GM23338 (cell line): ENCODE data around the gene MBD2. TPM values are rescaled to one million over a fixed set of nuclear protein-coding genes. Genes with fewer than 3 reads are reported as not detected.

Experiments
- ATAC-seq: fragments of 200-7000 bp; cut with Tn5 transposase; 3 replicates; pipeline ENCODE4 v1.9.1; 2020
- DNase-seq: peaks from one replicate; pipeline ENCODE4 v3.0.0-alpha.2; 2015; ENCODE audit warnings: low spot score
- H2AFZ ChIP-seq: fragments of 200-600 bp; sonication (generic); 2 replicates; pipeline ENCODE4 v1.8.0; 2016; ENCODE audit warnings: antibody characterized with exemption, mild to moderate bottlenecking, moderate library complexity
- H3F3A ChIP-seq: fragments of 200-600 bp; sonication (generic); replicated peaks from 2 replicates; pipeline ENCODE4 v1.8.0; 2017; ENCODE audit warnings: antibody characterized with exemption, mixed run types, low read depth
- H3K27ac ChIP-seq: fragments of 200-600 bp; sonication (generic); 2 replicates; pipeline ENCODE4 v1.6.1; 2016; ENCODE audit warnings: low read depth
- H3K27me3 ChIP-seq: fragments of 200-600 bp; sonication (generic); 2 replicates; pipeline ENCODE4 v1.8.0; 2016; ENCODE audit warnings: mild to moderate bottlenecking, mixed run types, moderate library complexity; ENCODE audit not compliant: insufficient read depth
- H3K36me3 ChIP-seq: fragments of 200-600 bp; sonication (generic); 2 replicates; pipeline ENCODE4 v1.8.0; 2016; ENCODE audit warnings: mild to moderate bottlenecking; ENCODE audit not compliant: insufficient read depth
- H3K4me1 ChIP-seq: fragments of 200-600 bp; sonication (generic); 2 replicates; pipeline ENCODE4 v1.8.0; 2016; ENCODE audit warnings: mild to moderate bottlenecking, moderate library complexity; ENCODE audit not compliant: insufficient read depth
- H3K4me2 ChIP-seq: fragments of 200-600 bp; sonication (generic); 2 replicates; pipeline ENCODE4 v1.7.1; 2017; ENCODE audit warnings: mixed run types
- H3K4me3 ChIP-seq: fragments of 200-600 bp; sonication (generic); 2 replicates; pipeline ENCODE4 v1.6.1; 2016; ENCODE audit warnings: mixed run types
- H3K79me2 ChIP-seq: fragments of 200-600 bp; sonication (generic); replicated peaks from 2 replicates; pipeline ENCODE4 v1.8.0; 2017; ENCODE audit warnings: mild to moderate bottlenecking; ENCODE audit not compliant: insufficient read depth
- H3K9me2 ChIP-seq: fragments of 200-600 bp; sonication (generic); 2 replicates; pipeline ENCODE4 v1.8.0; 2017; ENCODE audit not compliant: insufficient read depth
- H4K20me1 ChIP-seq: fragments of 200-600 bp; sonication (generic); replicated peaks from 2 replicates; pipeline ENCODE4 v1.8.0; 2017; ENCODE audit warnings: mild to moderate bottlenecking; ENCODE audit not compliant: insufficient read depth
- H3K27ac Mint-ChIP-seq: 2 replicates; pipeline ENCODE4 v1.8.0; 2020; ENCODE audit warnings: inconsistent platforms, mild to moderate bottlenecking, moderate library complexity, mixed read lengths
- H3K27me3 Mint-ChIP-seq: 3 replicates; pipeline ENCODE4 v1.8.0; 2022; ENCODE audit warnings: low read depth, mild to moderate bottlenecking, moderate library complexity, mixed read lengths, inconsistent platforms; ENCODE audit not compliant: insufficient read depth, poor library complexity
- H3K36me3 Mint-ChIP-seq: 3 replicates; pipeline ENCODE4 v1.8.0; 2021; ENCODE audit warnings: low read depth, mild to moderate bottlenecking, inconsistent platforms, moderate library complexity, mixed read lengths
- H3K4me1 Mint-ChIP-seq: 3 replicates; pipeline ENCODE4 v1.8.0; 2020; ENCODE audit warnings: mild to moderate bottlenecking, inconsistent platforms, mixed read lengths
- H3K4me3 Mint-ChIP-seq: 3 replicates; pipeline ENCODE4 v1.8.0; 2021; ENCODE audit warnings: moderate library complexity, mild to moderate bottlenecking, inconsistent platforms, mixed read lengths
- H3K9me3 Mint-ChIP-seq: 3 replicates; pipeline ENCODE4 v1.8.0; 2020; ENCODE audit warnings: moderate library complexity, mild to moderate bottlenecking, inconsistent platforms, mixed read lengths
- polyA plus RNA-seq: library from polyadenylated mRNA; unstranded; fragments of >200 nt; fragmentation: Nextera tagmentation; extraction: Ambion mirVana; gene quantifications from 2 replicates; pipeline ENCODE4 v1.2.1, GENCODE V29; 2016
- total RNA-seq: library from RNA; depleted of rRNA; stranded (reverse); fragments of >200 nt; shearing (Covaris generic); gene quantifications from 2 replicates; pipeline ENCODE4 v1.2.3, GENCODE V29; 2014
- TF ChIP-seq, protein P1 (sequence below): fragments of 250-450 bp; sonication (Bioruptor Pico); IDR thresholded peaks from 2 replicates; pipeline ENCODE4 v1.5.0; 2020; ENCODE audit warnings: mild to moderate bottlenecking, moderate library complexity
- TF ChIP-seq, protein P2 (sequence below), 2 experiments: fragments of 200-600 bp in 1 of 2; sonication (generic) in 1 of 2; conservative IDR thresholded peaks; 2 replicates each; pipeline versions ENCODE4 v1.5.1 to v1.6.1; 2016 to 2017; ENCODE audit warnings: antibody characterized with exemption in 2 of 2, low read depth in 2 of 2, mild to moderate bottlenecking in 2 of 2, moderate library complexity in 1 of 2
- TF ChIP-seq, protein P3 (sequence below): IDR thresholded peaks from one replicate; pipeline ENCODE4 v1.6.1; 2018; ENCODE audit warnings: antibody characterized with exemption; ENCODE audit not compliant: unreplicated experiment

The MBD2 gene
- total and polyA plus RNA-seq, 2 experiments from 2014 or later: 11.2 to 39.2 TPM

DNA sequence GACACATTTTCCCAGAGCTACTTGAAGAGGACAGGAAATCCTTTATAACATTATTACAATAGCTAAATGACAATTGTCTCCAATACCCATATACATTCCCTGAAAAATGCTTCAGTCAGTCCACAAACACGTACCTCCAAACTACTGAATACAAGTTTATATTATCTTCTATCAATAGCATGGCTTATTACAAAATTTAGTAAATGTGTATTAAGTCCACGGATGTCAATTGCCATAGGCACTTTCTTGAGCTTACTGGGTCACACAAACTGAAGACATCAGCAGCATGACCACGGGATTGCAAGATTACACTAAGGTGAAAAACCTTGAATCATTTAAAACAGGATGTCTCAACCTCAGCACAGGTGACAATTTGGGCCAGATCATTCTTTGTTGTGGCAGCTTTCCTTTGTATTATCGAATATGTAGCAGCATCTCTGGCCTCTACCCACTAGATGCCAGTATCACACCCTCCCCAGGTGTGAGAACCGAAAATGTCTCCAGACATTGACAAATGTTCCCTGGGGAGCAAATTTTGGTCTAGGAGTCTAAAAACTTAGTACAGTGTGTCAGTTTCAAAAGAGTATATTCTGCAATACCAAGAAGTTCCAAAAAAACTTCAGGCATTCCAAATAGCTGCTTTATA, 1.4 kb downstream of the MBD2 start:
- Histone ChIP-seq H3F3A (no peaks in the 10 kb centered on the region), H3K4me2 (peak overlapping the region; percentile 90), H3K36me3 (peaks cover 4% of the 10 kb centered on the region; the same call in 1 of the 2 replicates), H3K79me2 (peaks cover 58% of the 10 kb centered on the region), H3K4me1 (peaks cover 35% of the 10 kb centered on the region), H3K4me3 (peak overlapping the region; percentile 71), H3K27me3 (no peaks in the 10 kb centered on the region), H4K20me1 (peaks cover 41% of the 10 kb centered on the region), H3K9me2 (no peaks in the 10 kb centered on the region), H3K27ac (no peak overlapping the region; the same call in 1 of the 2 replicates), H2AFZ (no peak overlapping the region)
- Mint-ChIP-seq H3K27ac (no peak overlapping the region), H3K9me3 (no peaks in the 10 kb centered on the region), H3K36me3 (peaks cover 4% of the 10 kb centered on the region; the same call in 1 of the 3 replicates), H3K4me3 (peak overlapping the region; percentile 94), H3K4me1 (peaks cover 27% of the 10 kb centered on the region), H3K27me3 (no peaks in the 10 kb centered on the region)
- TF ChIP-seq, protein P1, sequence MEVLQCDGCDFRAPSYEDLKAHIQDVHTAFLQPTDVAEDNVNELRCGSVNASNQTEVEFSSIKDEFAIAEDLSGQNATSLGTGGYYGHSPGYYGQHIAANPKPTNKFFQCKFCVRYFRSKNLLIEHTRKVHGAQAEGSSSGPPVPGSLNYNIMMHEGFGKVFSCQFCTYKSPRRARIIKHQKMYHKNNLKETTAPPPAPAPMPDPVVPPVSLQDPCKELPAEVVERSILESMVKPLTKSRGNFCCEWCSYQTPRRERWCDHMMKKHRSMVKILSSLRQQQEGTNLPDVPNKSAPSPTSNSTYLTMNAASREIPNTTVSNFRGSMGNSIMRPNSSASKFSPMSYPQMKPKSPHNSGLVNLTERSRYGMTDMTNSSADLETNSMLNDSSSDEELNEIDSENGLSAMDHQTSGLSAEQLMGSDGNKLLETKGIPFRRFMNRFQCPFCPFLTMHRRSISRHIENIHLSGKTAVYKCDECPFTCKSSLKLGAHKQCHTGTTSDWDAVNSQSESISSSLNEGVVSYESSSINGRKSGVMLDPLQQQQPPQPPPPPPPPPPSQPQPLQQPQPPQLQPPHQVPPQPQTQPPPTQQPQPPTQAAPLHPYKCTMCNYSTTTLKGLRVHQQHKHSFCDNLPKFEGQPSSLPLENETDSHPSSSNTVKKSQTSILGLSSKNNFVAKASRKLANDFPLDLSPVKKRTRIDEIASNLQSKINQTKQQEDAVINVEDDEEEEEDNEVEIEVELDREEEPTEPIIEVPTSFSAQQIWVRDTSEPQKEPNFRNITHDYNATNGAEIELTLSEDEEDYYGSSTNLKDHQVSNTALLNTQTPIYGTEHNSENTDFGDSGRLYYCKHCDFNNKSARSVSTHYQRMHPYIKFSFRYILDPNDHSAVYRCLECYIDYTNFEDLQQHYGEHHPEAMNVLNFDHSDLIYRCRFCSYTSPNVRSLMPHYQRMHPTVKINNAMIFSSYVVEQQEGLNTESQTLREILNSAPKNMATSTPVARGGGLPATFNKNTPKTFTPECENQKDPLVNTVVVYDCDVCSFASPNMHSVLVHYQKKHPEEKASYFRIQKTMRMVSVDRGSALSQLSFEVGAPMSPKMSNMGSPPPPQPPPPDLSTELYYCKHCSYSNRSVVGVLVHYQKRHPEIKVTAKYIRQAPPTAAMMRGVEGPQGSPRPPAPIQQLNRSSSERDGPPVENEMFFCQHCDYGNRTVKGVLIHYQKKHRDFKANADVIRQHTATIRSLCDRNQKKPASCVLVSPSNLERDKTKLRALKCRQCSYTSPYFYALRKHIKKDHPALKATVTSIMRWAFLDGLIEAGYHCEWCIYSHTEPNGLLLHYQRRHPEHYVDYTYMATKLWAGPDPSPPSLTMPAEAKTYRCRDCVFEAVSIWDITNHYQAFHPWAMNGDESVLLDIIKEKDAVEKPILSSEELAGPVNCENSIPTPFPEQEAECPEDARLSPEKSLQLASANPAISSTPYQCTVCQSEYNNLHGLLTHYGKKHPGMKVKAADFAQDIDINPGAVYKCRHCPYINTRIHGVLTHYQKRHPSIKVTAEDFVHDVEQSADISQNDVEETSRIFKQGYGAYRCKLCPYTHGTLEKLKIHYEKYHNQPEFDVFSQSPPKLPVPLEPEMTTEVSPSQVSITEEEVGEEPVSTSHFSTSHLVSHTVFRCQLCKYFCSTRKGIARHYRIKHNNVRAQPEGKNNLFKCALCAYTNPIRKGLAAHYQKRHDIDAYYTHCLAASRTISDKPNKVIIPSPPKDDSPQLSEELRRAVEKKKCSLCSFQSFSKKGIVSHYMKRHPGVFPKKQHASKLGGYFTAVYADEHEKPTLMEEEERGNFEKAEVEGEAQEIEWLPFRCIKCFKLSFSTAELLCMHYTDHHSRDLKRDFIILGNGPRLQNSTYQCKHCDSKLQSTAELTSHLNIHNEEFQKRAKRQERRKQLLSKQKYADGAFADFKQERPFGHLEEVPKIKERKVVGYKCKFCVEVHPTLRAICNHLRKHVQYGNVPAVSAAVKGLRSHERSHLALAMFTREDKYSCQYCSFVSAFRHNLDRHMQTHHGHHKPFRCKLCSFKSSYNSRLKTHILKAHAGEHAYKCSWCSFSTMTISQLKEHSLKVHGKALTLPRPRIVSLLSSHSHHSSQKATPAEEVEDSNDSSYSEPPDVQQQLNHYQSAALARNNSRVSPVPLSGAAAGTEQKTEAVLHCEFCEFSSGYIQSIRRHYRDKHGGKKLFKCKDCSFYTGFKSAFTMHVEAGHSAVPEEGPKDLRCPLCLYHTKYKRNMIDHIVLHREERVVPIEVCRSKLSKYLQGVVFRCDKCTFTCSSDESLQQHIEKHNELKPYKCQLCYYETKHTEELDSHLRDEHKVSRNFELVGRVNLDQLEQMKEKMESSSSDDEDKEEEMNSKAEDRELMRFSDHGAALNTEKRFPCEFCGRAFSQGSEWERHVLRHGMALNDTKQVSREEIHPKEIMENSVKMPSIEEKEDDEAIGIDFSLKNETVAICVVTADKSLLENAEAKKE: no peak
- TF ChIP-seq, protein P2, sequence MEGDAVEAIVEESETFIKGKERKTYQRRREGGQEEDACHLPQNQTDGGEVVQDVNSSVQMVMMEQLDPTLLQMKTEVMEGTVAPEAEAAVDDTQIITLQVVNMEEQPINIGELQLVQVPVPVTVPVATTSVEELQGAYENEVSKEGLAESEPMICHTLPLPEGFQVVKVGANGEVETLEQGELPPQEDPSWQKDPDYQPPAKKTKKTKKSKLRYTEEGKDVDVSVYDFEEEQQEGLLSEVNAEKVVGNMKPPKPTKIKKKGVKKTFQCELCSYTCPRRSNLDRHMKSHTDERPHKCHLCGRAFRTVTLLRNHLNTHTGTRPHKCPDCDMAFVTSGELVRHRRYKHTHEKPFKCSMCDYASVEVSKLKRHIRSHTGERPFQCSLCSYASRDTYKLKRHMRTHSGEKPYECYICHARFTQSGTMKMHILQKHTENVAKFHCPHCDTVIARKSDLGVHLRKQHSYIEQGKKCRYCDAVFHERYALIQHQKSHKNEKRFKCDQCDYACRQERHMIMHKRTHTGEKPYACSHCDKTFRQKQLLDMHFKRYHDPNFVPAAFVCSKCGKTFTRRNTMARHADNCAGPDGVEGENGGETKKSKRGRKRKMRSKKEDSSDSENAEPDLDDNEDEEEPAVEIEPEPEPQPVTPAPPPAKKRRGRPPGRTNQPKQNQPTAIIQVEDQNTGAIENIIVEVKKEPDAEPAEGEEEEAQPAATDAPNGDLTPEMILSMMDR (conservative IDR thresholded peaks at IDR 0.05; ENCODE audit: low read depth in 2 of 2): peak; percentile 32 to 40
- TF ChIP-seq, protein P3, sequence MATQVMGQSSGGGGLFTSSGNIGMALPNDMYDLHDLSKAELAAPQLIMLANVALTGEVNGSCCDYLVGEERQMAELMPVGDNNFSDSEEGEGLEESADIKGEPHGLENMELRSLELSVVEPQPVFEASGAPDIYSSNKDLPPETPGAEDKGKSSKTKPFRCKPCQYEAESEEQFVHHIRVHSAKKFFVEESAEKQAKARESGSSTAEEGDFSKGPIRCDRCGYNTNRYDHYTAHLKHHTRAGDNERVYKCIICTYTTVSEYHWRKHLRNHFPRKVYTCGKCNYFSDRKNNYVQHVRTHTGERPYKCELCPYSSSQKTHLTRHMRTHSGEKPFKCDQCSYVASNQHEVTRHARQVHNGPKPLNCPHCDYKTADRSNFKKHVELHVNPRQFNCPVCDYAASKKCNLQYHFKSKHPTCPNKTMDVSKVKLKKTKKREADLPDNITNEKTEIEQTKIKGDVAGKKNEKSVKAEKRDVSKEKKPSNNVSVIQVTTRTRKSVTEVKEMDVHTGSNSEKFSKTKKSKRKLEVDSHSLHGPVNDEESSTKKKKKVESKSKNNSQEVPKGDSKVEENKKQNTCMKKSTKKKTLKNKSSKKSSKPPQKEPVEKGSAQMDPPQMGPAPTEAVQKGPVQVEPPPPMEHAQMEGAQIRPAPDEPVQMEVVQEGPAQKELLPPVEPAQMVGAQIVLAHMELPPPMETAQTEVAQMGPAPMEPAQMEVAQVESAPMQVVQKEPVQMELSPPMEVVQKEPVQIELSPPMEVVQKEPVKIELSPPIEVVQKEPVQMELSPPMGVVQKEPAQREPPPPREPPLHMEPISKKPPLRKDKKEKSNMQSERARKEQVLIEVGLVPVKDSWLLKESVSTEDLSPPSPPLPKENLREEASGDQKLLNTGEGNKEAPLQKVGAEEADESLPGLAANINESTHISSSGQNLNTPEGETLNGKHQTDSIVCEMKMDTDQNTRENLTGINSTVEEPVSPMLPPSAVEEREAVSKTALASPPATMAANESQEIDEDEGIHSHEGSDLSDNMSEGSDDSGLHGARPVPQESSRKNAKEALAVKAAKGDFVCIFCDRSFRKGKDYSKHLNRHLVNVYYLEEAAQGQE: no peak
- no peak for DNase-seq
- ATAC-seq: no peak
